Mesenchymal stem cell (in vitro differentiated cells and primary cell): ENCODE measurements around the gene NDUFV2.

Source experiments
- DNase-seq: peaks from one replicate; pipeline ENCODE4 v3.0.0-alpha.2; 2013
- H2AFZ ChIP-seq: one replicate; pipeline ENCODE4 v1.6.1; 2013; ENCODE audit warnings: low read depth, mild to moderate bottlenecking, control low read depth, inconsistent platforms, low read length, moderate library complexity
- H2AK5ac ChIP-seq: 2 replicates; pipeline ENCODE4 v1.6.1; 2013; ENCODE audit warnings: low read length, moderate library complexity, mild to moderate bottlenecking, inconsistent platforms; ENCODE audit not compliant: severe bottlenecking
- H2BK120ac ChIP-seq: one replicate; pipeline ENCODE4 v1.6.1; 2013; ENCODE audit warnings: low read depth, mild to moderate bottlenecking, inconsistent platforms, low read length, moderate library complexity
- H2BK12ac ChIP-seq, 2 experiments: one replicate each; pipeline ENCODE4 v1.6.1; 2013; ENCODE audit warnings: inconsistent platforms in 2 of 2, low read length in 2 of 2, mild to moderate bottlenecking in 2 of 2, moderate library complexity in 2 of 2, control low read depth in 1 of 2
- H2BK15ac ChIP-seq: one replicate; pipeline ENCODE4 v1.6.1; 2013; ENCODE audit warnings: mild to moderate bottlenecking, low read depth, inconsistent platforms; ENCODE audit not compliant: poor library complexity, severe bottlenecking
- H2BK5ac ChIP-seq: 2 replicates; pipeline ENCODE4 v1.6.1; 2013; ENCODE audit warnings: low read depth, mild to moderate bottlenecking, low read length, control low read depth, inconsistent platforms; ENCODE audit not compliant: poor library complexity, severe bottlenecking
- H3K14ac ChIP-seq, 2 experiments: one replicate each; pipeline ENCODE4 v1.6.1; 2013; ENCODE audit warnings: inconsistent platforms in 2 of 2, low read length in 2 of 2, control low read depth in 1 of 2, mild to moderate bottlenecking in 1 of 2, moderate library complexity in 1 of 2
- H3K18ac ChIP-seq, 2 experiments: one replicate each; pipeline ENCODE4 v1.6.1; 2013; ENCODE audit warnings: inconsistent platforms in 2 of 2, low read length in 2 of 2, control low read depth in 1 of 2, low read depth in 1 of 2, mild to moderate bottlenecking in 1 of 2
- H3K23ac ChIP-seq, 2 experiments: one replicate each; pipeline ENCODE4 v1.6.1; 2013; ENCODE audit warnings: inconsistent platforms in 2 of 2, low read length in 2 of 2, mild to moderate bottlenecking in 2 of 2, moderate library complexity in 2 of 2, control low read depth in 1 of 2
- H3K27ac ChIP-seq: 2 replicates; pipeline ENCODE4 v1.5.1; 2013; ENCODE audit warnings: mild to moderate bottlenecking, moderate library complexity, low read length, control low read depth, inconsistent platforms; ENCODE audit not compliant: poor library complexity, severe bottlenecking
- H3K27me3 ChIP-seq, 2 experiments: 2 replicates each; pipeline versions ENCODE4 v1.6.1 to v1.7.0; 2013; ENCODE audit warnings: low read length in 2 of 2, mild to moderate bottlenecking in 2 of 2, moderate library complexity in 2 of 2, control low read depth in 1 of 2, inconsistent platforms in 1 of 2; ENCODE audit not compliant: control insufficient read depth in 1 of 2, insufficient read depth in 1 of 2
- H3K36me3 ChIP-seq, 2 experiments: 2 replicates each; pipeline versions ENCODE4 v1.6.1 to v1.7.0; 2013; ENCODE audit warnings: low read length in 2 of 2, control low read depth in 1 of 2, inconsistent platforms in 1 of 2, low read depth in 1 of 2, mild to moderate bottlenecking in 1 of 2; ENCODE audit not compliant: insufficient read depth in 2 of 2, control insufficient read depth in 1 of 2
- H3K4ac ChIP-seq, 2 experiments: one replicate each; pipeline ENCODE4 v1.6.1; 2013; ENCODE audit warnings: inconsistent platforms in 2 of 2, low read length in 2 of 2, mild to moderate bottlenecking in 2 of 2, moderate library complexity in 2 of 2, control low read depth in 1 of 2, low read depth in 1 of 2
- H3K4me1 ChIP-seq: 2 replicates; pipeline ENCODE4 v1.6.1; 2013; ENCODE audit warnings: low read depth, low read length, control low read depth; ENCODE audit not compliant: control insufficient read depth, insufficient read depth
- H3K4me2 ChIP-seq: 2 replicates; pipeline ENCODE4 v1.6.1; 2013; ENCODE audit warnings: low read length, mild to moderate bottlenecking, inconsistent platforms; ENCODE audit not compliant: poor library complexity, severe bottlenecking
- H3K4me3 ChIP-seq, 2 experiments: 2 replicates each; pipeline versions ENCODE4 v1.5.1 to v1.7.0; 2013; ENCODE audit warnings: low read length in 2 of 2, mild to moderate bottlenecking in 2 of 2, control low read depth in 1 of 2, low read depth in 1 of 2; ENCODE audit not compliant: insufficient read depth in 1 of 2
- H3K79me1 ChIP-seq: replicated peaks from 2 replicates; pipeline ENCODE4 v1.6.1; 2013; ENCODE audit warnings: mild to moderate bottlenecking, control low read depth, low read length, inconsistent platforms; ENCODE audit not compliant: poor library complexity, severe bottlenecking
- H3K9ac ChIP-seq: 2 replicates; pipeline ENCODE4 v1.7.0; 2013; ENCODE audit warnings: mild to moderate bottlenecking, low read length, moderate library complexity
- H3K9me3 ChIP-seq: 2 replicates; pipeline ENCODE4 v1.7.0; 2013; ENCODE audit warnings: mild to moderate bottlenecking, low read length; ENCODE audit not compliant: control insufficient read depth
- H4K8ac ChIP-seq: one replicate; pipeline ENCODE4 v1.6.1; 2013; ENCODE audit warnings: inconsistent platforms, mild to moderate bottlenecking, low read length, moderate library complexity
- H4K91ac ChIP-seq: one replicate; pipeline ENCODE4 v1.6.1; 2013; ENCODE audit warnings: mild to moderate bottlenecking, low read length, inconsistent platforms
- WGBS: methylation state at CpG from one replicate; pipeline ENCODE4 v1.1.7; 2013; ENCODE audit warnings: mixed read lengths; 5-methylcytosine and 5-hydroxymethylcytosine counted together

Gene NDUFV2

DNA sequence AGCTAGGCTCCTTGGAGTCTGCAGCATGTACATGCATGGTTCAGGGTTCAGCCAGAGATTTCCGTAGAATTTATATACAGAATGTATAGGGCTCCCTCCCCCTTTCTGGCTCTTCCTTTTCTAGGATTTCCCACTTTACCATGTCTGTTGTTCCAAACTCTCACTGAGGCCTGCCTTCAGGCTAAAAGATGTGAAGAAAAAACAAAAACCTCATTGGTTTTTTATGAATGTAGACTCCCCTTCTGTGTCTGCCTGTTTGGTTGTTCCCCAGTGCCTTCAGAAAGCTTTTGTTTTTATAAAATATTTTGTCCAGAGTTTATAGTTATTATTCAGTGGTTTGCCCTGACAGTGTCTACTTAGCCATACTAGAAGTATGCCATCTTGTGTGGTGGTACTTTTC is 3.6 kb downstream of the NDUFV2 start:
- Histone ChIP-seq H2BK12ac (no peak overlapping the region), H3K4me1 (peaks cover 3% of the 10 kb centered on the region), H3K4me2 (peak overlapping the region; percentile 5), H3K14ac (no peak overlapping the region), H3K27me3 (no peaks in the 10 kb centered on the region), H3K9me3 (no peaks in the 10 kb centered on the region), H2AFZ (no peak overlapping the region), H3K4me3 (peak overlapping the region in 1 of 2 experiments; percentile 97), H3K36me3 (peaks cover 0 to 5% of the 10 kb centered on the region in 2 experiments), H3K27ac (no peak overlapping the region), H2AK5ac (no peak overlapping the region), H3K79me1 (no peaks in the 10 kb centered on the region), H4K8ac (no peak overlapping the region), H3K4ac (no peak overlapping the region), H2BK15ac (no peak overlapping the region), H3K23ac (no peak overlapping the region), H2BK5ac (no peak overlapping the region), H4K91ac (no peak overlapping the region), H3K18ac (no peak overlapping the region), H3K9ac (peak overlapping the region; percentile 98), H2BK120ac (no peak overlapping the region)
- WGBS: 72% methylated on average over 1 of the region's 1 CpG
- no peak for DNase-seq

DNA sequence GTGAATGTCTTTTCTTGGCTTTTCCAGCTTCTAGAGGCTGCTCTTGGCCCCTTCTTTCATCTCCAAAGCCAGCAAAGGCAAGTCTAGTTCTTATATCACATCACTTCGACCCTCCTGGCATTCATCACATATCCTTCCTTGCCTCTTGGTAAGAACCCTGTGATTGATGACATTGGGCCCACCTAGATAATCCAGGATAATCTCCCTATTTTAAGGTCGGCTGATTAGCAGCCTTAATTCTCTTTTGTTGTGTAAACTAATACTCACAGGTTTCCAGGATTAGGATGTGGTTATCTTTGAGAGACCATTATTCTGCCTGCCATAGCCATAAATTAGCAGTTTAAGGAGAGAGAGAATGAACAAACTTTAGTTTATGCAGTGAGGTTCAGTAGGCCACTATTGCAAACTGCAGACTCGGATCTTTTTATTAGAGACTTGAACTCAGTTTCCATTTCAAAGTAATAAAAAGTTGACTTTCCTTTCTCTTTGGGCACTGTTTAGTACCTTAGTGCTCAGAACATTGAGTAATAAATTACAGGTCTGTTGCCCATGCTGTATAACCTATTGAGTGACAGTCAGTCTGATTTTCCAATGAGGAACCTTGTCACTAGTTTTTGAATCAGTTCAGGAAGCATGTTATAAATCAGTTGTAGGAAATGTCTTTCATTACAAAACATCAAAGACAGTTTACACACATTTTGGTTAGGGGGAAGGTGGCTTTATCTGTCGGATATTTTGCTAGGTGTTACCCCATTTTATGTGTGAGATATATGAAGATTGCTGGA is 4.5 kb downstream of the NDUFV2 start:
- no peak overlapping the region for H3K23ac ChIP-seq
- H2BK5ac ChIP-seq: no peak overlapping the region

DNA sequence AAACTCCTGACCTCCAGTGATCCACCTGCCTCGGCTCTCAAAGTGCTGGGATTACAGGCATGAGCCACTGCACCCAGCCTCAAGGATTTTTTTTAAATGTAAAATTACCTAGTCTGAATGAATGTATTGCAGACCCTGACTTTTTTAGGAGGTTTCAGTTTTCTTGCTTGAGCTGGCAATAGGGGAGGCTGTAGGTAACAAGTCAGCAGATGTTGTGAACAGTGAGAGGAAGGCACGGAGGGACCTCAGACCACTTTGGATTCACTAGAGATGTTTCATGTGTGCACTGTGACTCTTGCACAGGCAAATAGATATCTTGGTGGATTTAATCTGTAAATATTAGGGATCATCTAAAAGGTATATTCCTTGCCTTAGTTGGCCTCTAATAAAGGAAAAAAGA is 6.4 kb downstream of the NDUFV2 start:
- H3K23ac ChIP-seq: no peak overlapping the region
- no peak overlapping the region for H2BK120ac ChIP-seq
- H2AFZ ChIP-seq: no peak overlapping the region
- H3K4me1 ChIP-seq: peaks cover 7% of the 10 kb centered on the region
- no peaks in the 10 kb centered on the region for H3K27me3 ChIP-seq
- no peaks in the 10 kb centered on the region for H3K9me3 ChIP-seq
- H2AK5ac ChIP-seq: peak overlapping the region; percentile 66
- no peak overlapping the region for H2BK15ac ChIP-seq
- H3K79me1 ChIP-seq: no peaks in the 10 kb centered on the region
- peak overlapping the region; percentile 79 for H3K9ac ChIP-seq
- no peak overlapping the region for H3K4ac ChIP-seq
- H4K91ac ChIP-seq: no peak overlapping the region
- no peak overlapping the region for H2BK5ac ChIP-seq
- H3K14ac ChIP-seq: no peak overlapping the region
- H2BK12ac ChIP-seq: no peak overlapping the region
- H3K36me3 ChIP-seq: peaks cover 7 to 13% of the 10 kb centered on the region in 2 experiments
- no peak overlapping the region for H3K18ac ChIP-seq
- H3K4me2 ChIP-seq: no peak overlapping the region
- H3K27ac ChIP-seq: no peak overlapping the region
- peak overlapping the region in 1 of 2 experiments; percentile 57 for H3K4me3 ChIP-seq
- H4K8ac ChIP-seq: no peak overlapping the region
- no peak for DNase-seq
- 75% methylated on average over 2 of the region's 2 CpGs for WGBS

More for the DNA sequence above, 4.5 kb downstream of the NDUFV2 start:
- Histone ChIP-seq H3K18ac (no peak overlapping the region), H2BK120ac (no peak overlapping the region), H2AK5ac (no peak overlapping the region), H3K27me3 (no peaks in the 10 kb centered on the region), H4K8ac (no peak overlapping the region), H3K79me1 (no peaks in the 10 kb centered on the region), H2BK12ac (no peak overlapping the region), H3K4me2 (no peak overlapping the region), H2BK15ac (no peak overlapping the region), H3K4ac (no peak overlapping the region), H2AFZ (no peak overlapping the region), H3K27ac (no peak overlapping the region), H4K91ac (no peak overlapping the region), H3K4me3 (peak overlapping the region in 1 of 2 experiments; percentile 97), H3K14ac (no peak overlapping the region), H3K9ac (peak overlapping the region; percentile 98), H3K9me3 (no peaks in the 10 kb centered on the region), H3K36me3 (peaks cover 5 to 8% of the 10 kb centered on the region in 2 experiments), H3K4me1 (peaks cover 4% of the 10 kb centered on the region)
- DNase-seq: peak; percentile 6
- 73% methylated on average over 3 of the region's 4 CpGs for WGBS

- H3K4me2 ChIP-seq: no peak overlapping the region
- H2AFZ ChIP-seq: no peak overlapping the region
- peaks cover 7% of the 10 kb centered on the region for H3K4me1 ChIP-seq
- H3K4ac ChIP-seq: no peak overlapping the region
- peak; percentile 66 for DNase-seq
- no peak overlapping the region for H3K23ac ChIP-seq
- H2BK120ac ChIP-seq: no peak overlapping the region
- H3K4me3 ChIP-seq: peak overlapping the region in 1 of 2 experiments; percentile 57
- H3K27me3 ChIP-seq: no peaks in the 10 kb centered on the region
- H2AK5ac ChIP-seq: no peak overlapping the region
- H4K8ac ChIP-seq: no peak overlapping the region
- no peak overlapping the region for H3K14ac ChIP-seq
- no peak overlapping the region for H2BK15ac ChIP-seq
- H3K9me3 ChIP-seq: no peaks in the 10 kb centered on the region
- no peak overlapping the region for H2BK5ac ChIP-seq
- H3K18ac ChIP-seq: no peak overlapping the region
- H3K27ac ChIP-seq: no peak overlapping the region
- H4K91ac ChIP-seq: no peak overlapping the region
- peak overlapping the region; percentile 79 for H3K9ac ChIP-seq
- H3K79me1 ChIP-seq: no peaks in the 10 kb centered on the region
- peaks cover 7 to 13% of the 10 kb centered on the region in 2 experiments for H3K36me3 ChIP-seq
- no peak overlapping the region for H2BK12ac ChIP-seq
- WGBS: 69% methylated on average over 4 of the region's 4 CpGs
Measured at GRCh38 chr18:9109523-9109922, 7.0 kb downstream of the NDUFV2 start.
